GM18873 (cell line): ENCODE data around the gene SLC7A5.
"Not testable (repeated sequence)": the region's sequence is repeated elsewhere in the genome, so short reads cannot be mapped to it uniquely, and the experiment has no call there.

ENCODE experiments used
- ATAC-seq: cut with Tn5 transposase; IDR thresholded peaks from one replicate; pipeline ENCODE4 v1.9.1; 2021; ENCODE audit warnings: mild to moderate bottlenecking, moderate library complexity, moderate number of reproducible peaks; ENCODE audit not compliant: unreplicated experiment, low FRiP score

SLC7A5 gene

DNA sequence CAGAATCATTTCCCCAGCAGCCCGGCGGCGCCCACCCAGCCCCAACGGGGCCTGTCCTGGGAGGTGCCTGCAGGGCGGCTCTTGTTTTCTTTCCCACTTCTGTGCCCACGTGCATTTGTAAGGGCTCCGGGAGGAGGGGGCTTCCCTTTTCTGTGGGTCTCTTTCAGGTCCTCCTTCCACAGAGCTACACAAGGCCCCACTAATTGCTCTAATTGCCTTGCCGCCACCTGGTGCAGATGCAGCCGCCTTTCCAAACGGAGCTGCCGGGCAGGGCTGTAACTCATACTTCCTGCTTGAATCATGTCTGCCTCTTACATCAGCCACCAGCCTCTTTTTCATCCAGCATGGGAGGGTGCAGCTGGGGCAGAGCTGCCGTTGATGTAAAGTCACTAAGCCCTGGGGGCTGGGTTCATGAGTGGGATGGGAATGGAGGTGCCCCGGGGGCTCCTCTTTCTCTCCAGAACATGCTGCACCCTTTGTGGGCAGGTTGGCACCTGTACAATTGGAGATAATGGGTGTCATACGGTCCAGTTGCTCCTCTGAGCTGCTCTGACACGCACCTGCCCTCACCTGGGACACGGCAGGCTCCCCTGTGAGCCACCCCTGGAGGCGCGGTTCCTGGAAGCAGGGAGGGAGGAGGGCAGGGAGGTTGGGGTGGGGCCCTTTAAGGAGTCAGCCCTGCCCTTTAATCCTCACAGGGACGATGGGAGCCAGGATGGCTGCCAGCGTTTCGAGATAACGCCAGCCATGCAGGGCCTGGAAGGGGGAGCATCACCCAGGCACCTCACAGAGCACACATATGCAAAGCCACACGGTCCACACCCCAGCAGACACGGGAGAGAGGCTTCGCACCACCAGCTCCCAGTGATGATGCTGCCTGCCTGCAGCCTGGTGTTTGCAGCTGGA, 62.4 kb downstream of the SLC7A5 start:
- no peak for ATAC-seq

DNA sequence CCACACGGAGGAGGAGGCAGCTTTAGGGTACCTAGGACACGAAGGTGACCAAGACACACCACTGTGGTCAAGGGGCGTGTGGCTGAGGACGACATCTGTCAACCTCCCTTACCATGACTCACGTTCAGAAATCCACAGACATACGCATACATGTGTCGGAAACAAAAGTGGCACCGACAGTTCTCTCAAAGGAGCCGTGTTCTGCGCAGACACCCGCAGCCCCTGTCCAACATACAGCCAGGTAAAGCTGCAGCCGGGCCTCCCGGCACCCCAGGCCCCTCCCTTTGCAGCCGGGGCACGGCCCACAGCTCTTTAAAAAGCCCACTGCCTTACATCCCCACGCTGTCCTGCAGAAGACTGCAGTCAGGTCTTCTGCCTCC, 63.1 kb downstream of the SLC7A5 start:
- no peak for ATAC-seq

DNA sequence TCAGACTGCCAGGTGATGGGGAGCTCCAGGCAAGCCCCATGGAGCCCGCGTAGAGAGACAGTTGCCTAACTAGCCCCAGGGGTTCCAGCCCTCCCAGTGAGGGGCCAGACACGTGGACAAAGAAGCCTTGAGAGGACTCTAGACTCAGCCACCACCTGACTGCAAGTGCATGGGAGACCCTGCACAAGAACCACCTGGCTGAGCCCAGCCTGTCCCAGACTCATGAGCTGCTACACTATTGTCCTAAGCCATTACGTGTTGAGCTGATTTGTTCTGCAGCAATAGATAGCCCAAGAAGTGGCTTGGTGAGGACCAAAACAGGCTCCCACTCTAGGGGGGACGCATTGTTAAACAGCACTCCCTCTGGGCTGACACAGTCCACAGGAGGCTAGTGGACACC, 65.9 kb downstream of the SLC7A5 start:
- ATAC-seq, result no peak

DNA sequence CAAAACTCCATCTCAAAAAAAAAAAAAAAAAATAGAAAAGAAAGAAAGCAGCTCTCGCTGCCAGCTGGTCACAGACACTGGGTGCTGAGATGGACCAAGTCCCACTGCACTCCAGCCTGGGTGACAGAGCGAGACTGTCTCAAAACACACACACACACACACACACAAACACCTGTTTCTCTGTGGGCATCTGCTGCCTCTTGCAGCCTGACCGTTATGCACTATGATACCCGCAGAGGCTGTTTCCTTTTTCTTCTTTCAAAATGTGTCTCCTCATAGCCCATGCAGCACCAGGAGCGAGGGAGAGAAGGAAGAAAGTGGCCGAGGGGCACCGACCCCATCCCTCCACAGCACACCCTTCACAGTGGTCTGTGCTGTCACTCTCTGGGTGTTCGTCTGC, 66.6 kb downstream of the SLC7A5 start:
- no peak for ATAC-seq

DNA sequence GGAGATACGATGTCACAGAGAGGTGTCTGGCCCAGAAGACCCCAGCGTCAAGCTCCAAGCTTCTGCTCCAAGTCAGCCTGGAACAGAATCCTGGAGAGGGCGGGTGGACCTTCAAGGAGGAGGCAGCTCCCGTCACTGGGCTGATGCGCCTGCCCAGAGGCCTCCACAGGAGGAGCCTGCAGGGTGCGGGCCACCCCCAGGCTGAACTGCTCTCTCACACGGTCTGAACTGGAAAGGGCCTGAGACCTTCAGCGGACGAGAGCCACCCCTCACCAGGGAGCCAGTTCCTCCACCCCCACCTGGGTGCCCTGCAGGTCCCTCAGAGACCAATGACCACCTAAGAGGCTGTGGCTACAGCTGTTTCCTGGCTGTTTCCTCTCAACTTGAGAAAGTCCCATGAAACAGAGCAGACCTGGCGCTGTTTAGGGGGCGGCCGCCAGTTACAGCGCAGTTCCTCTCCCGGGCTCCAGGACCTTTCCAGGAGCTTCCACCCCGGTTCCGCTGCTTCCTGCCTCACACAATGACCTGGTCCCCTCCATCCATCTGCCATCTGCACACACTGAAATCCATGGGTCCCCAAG, 67.5 kb downstream of the SLC7A5 start:
- no peak for ATAC-seq

DNA sequence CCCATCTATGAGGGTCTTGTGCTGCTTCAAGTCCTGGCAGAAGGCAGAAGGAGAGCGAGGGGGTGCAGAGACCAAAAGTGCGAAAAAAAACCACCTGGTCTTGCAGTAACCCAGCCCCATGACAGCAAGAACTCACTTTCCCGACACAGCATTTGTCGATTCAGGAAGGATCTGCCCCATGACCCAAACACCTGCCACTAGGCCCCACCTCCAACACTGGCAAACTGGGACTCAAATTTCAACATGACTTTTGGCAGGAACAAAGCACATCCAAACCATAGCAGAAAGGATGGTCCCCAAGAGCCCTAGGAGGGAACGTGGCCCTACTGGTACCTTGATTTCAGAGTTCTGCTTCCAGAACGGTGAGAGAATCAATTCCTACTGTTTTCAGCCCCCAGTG, 68.8 kb downstream of the SLC7A5 start:
- no peak for ATAC-seq

DNA sequence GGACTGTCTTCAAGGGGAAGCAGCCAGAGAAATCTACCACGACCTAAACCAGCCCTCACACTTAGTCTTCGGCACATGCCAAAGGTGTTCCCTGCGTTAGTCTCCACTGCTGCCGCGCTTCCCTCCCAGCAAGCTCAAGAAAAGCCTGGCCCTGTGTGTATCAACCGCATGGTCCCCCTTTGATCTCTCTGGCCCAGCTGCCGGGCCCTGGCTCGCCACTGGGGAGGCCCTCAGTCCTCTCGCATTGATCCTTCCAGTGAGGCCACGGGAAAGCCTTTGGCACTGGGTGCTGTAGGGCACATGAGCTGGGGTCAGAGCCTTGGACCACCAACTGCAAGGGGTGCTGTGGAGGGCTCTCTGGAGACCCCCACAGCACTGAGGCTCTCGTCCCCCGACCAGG, 74.0 kb downstream of the SLC7A5 start:
- no peak for ATAC-seq

DNA sequence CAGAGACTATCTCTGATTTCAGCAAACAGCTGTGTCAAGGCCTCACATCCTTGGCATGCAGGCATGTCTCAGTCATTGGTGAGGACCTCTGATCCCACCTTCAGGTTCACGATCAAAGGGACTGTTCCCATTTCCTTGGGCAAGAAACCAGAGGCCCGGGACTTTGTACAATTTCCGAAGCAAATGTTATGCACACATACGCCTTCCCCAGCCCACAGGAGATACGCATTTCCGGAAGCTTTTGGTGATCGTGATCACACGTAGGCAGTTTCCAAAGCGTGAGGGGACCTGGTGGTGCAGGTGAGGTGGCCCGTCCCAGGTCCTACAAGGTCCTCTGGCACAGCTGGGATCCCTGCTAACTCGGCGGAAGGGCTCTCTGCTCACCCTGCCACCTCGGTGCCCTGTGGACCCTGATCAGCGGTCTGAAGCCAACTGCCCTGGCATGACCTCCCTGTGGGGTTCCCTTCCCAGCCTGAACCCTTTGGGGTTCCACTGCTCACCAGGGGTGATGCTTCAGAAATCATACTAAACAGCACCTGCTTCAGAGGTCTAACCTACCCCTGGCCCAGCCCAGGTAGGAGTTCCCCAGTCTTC, 74.7 kb downstream of the SLC7A5 start:
- no peak for ATAC-seq

DNA sequence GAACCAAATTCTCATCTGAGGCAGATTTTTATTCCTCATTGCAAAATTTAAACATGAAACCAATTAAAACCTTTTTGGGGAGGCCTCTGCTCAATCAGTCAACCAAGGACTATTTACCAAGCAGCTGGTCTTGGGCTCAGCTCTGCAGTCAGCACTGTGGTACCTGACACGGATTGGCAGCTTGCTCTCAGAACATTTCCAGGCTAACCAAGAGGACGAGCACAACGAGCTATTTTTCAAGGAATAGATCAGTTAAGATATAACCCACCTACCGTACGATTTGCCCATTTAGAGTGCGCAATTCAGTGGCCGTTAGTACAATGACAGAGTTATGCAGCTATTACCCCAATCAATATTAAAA, 77.1 kb downstream of the SLC7A5 start:
- ATAC-seq, result no peak

DNA sequence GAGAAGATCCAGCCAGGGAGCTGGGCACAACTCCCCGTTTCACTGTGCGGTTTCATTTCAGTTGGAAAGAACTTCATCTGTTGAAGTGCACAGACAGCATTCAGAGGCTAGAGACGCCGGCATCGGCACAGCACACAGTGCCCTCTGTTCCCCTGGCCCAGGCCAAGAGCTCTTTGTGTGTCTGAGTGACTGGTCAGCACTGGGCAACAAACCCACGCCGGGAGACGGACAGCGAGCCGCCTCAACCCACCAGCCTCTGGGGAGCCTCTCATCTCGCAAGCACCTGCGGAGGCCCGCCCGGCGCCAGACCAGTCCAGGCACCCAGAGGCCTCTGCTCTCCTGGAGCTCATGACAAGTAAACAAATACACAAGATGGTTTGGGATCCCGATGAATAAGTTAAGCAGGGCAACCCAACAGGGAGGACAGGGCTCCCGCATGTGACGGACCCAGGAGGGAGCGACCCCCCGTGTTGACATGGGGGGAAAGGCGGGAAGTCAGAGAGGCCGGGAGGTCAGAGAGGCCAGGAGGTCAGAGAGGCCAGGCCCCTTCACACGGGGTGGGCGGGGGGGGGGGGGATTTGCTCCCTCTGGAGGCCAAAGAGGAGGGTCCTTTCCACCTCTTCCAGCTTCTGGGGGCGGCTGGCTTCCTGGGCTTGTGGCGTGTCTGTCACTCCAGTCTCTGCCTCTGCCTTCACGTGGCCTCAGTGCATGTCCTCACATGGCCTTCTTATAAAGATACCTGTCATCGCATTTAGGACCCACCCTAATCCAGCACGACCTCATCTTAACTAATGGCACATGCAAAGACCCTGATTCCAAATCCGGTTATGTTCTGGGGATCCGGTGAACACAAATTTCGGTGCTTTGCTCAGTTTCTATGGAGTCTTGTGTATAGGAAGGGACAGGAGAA, 77.8 kb downstream of the SLC7A5 start:
- no peak for ATAC-seq

DNA sequence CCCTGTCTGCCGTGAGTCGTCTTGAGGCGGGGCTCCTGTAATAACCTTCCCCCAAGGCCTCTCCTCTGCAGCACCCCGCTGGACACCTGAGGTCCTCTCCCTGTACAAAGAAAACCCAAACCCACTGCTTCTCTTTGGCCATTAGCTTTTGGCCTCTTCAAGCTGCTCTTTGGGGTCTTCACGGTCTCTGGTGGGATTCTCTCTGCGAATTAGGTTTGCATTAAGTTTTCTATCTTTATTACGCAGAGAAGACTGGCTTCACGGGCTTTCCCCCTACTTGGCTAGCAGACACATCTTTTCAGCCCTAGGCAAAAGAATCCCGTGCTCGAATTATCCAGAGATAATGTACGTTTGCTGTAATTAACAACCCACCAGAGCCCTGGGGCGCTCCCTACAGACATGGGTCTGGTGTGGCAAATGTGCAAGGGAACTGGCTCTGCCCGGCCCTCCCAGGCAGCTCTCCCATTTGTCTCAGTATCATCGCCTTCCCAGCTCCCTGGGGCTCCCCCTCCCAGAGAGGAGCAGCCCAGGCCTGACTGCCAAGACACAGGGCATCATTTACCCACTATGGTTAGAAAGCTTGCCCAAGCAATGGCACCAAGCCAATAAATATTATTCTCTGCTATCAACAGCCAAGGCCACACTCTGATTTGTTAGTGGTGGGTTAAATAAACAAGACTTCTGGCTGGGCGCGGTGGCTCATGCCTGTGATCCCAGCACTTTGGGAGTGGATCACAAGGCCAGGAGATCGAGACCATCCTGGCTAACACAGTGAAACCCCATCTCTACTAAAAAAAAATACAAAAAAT, 78.8 kb downstream of the SLC7A5 start:
- ATAC-seq, result no peak

DNA sequence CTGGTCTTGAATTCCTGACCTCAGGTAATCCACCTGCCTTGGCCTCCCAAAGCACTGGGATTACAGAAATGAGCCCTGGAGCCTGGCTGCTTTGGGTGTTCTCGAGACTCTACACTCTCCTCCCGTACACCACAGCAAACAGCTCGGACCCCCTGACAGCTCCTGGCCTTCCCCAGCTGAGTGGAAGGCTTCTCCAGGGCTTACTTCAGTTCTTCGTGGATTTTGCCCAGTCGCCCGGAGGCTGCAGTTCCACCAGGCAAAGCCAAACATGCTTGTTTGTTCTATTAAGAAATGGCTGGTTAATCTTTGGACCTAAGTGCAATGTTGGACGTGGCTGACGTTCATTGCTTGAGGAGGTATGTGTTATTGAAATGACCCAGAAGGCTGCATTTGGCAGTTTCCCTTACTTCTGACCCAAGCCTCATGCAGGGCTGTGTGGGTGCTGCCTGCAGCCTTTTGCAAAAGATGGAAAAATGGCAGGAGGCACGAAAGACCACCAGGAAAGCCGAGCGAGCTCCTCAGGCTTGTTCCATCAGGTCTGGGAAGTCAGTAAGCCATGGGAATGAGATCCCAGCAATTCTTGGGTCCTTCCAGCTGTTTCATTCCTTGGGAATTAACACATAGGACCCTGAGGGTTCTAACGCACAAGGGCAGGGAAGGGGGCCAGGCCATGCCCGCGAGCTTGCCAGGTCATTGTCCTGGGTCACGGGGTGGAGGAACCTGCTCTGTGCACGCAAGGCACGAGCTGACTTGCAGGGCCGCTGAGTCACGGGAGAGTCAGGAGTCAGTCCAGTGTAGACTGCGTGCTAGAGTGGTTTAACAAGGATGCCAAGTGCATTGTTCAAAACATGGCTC, 79.6 kb downstream of the SLC7A5 start:
- ATAC-seq, result no peak

DNA sequence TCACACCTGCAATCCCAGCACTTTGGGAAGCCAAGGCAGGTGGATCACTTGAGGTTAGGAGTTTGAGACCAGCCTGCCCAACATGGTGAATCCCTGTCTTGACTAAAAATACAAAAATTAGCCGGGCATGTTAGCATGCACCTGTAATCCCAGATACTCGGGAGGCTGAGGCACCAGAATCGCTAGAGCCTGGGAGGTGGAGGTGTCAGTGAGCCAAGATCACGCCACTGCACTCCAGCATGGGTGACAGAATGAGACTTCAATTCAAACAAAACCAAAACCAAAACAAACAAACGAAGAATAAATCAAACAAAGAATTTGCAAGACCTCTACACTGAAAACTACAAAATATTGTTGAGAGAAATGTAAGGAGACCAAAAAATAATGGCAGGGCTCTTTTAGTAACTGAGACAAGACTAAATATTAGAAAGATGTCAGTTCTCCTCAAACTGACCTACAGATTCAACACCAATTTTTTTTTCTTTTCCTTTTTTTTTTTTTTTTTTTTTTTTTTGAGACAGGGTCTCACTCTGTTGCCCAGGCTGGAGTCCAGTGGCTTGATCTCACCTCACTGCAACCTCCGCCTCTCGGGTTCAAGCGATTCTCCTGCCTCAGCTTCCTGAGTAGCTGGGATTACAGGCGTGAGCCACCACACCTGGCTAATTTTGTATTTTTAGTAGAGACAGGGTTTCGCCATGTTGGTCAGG, 80.4 kb downstream of the SLC7A5 start:
- not testable (repeated sequence) for ATAC-seq

DNA sequence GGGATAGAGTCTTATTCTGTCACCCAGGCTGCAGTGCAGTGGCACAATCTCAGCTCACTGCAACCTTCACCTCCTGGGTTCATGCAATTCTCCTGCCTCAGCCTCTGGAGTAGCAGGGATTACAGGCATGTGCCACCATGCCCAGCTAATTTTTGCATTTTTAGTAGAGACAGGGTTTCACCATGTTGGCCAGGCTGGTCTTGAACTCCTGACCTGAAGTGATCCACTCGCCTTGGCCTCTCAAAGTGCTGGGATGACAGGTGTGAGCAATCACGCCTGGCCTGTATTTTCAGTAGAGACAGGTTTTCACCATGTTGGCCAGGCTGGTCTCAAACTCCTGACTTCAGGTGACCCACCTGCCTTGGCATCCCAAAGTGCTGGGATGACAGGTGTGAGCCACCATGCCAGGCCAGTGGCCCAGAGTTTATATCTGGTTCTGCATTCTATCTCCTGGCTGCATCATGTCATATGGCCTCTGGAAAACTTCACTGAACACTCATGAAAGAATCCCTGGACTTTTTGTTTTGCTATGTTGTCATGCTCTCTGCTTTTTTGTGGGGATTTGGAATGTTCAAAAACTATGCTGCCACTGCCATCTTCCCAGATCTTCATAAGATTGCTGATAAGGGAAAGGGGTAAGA, 81.7 kb downstream of the SLC7A5 start:
- ATAC-seq, result not testable (repeated sequence)

DNA sequence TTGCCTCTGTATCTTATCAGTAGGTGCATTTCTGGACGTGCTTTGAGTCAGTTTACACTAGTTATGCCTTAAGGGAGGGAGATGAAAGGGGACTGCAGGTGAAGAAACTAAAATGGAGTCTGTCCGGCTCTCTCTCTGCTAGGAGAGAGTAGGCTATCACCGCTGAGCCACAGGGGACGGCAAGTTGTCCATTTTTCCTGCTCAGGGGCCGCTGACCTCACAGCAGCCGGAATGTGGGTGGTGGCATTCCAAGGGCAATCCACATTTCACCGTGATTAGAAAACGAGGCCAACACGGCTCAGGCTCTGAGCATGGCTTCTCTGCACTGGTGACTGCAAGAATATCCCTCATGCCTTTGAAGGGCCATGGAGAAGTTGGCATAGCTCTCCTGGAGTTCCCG, 84.5 kb downstream of the SLC7A5 start:
- no peak for ATAC-seq

DNA sequence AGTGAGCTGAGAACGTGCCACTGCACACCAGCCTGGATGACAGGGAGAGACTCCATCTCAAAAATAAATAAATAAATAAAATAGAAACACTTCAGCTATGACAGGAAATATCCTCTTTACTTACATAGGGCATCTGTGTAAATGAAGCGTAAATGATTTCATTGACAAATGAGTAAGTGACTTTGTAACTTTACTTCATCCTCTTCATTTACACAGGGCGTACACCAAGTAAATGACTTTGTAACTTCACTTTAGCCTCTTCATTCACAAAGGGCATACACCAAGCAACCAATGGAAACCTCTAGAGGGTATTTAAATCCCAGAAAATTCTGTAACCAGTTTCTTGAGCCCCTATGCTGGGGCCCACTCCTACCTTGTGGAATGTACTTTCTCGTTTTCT, 87.3 kb downstream of the SLC7A5 start:
- no peak for ATAC-seq

DNA sequence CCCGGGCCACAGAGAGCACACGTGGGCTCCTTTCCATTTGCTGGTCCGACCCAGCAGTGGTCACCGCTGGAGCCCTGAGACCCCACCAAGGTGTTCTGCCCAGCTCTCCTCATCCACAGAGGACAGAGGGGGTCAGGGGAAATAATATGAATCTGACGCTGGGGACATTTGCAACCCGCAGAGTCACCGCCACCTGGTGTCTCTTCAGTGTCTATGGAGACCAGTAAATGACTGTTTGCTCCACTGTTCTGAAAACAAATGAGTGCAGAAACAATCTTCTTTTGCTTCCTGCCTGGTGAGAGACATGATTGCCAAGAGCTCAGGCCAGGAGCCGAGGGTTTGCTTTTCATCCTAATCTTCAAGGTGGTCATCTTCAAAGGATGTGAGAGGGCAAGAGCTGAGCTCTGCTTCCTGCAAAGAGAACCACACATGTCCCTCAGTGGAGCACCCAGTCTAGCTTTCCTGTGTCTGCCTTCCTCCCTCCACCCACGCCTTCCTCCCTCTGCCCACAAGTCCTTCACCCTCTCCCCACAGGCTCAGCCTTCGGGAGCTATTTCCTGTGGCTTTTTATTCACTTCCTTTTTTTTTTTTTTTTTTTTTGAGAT, 88.8 kb downstream of the SLC7A5 start:
- peak; percentile 30 for ATAC-seq
